Mammary epithelial cell (primary cell): Measurements from ENCODE around the gene THADA.

Source experiments
- CTCF ChIP-seq, 2 donors: IDR thresholded peaks in 1 of 2; conservative IDR thresholded peaks in 1 of 2; 2 replicates each; pipeline ENCODE4 v1.5.1; 2011 to 2012; ENCODE audit warnings: inconsistent platforms in 2 of 2, low read length in 2 of 2, mild to moderate bottlenecking in 2 of 2, control low read depth in 1 of 2, low read depth in 1 of 2; ENCODE audit not compliant: insufficient read depth in 1 of 2; ENCODE audit errors: extremely low read depth in 1 of 2
- EZH2 ChIP-seq: IDR thresholded peaks from 2 replicates; pipeline ENCODE4 v1.6.1; 2012; ENCODE audit warnings: low read length, inconsistent platforms, borderline replicate concordance

- TF ChIP-seq CTCF (conservative IDR thresholded peaks at IDR 0.05 in 1 of 2, IDR thresholded peaks at IDR 0.05 in 1 of 2; ENCODE audit: extremely low read depth in 1 of 2, insufficient read depth in 1 of 2, low read depth in 1 of 2, low read length in 2 of 2) (no peak), EZH2 (no peak)
These were observed 373.1 kb downstream of the THADA start for GRCh38 chr2:43222475-43223309.
